ENCODE measurements around the gene HSPA12B. TPM values are rescaled to one million over a fixed set of nuclear protein-coding genes. Genes with fewer than 3 reads are reported as not detected.

The HSPA12B gene
- total RNA-seq, 1 experiment from 2014 or later: 0.03 TPM

DNA sequence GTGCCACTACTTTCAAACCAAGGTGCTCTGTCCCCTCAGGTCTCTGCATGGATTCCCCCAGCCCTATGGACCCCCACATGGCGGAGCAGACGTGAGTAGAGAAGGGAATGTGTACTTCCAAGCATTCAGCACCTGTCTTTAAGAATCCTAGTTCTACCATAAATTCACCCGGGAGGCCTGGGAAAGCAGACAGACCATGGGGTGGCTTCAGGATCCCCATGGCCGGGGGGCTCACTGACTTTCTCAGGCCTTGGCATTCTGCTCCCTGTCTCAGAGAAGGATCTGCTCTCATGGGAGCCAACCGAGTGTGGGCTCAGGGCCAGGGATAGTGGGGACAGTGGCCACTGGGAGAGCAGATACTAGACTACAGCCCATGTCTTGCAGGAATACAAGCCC is 65.9 kb downstream of the HSPA12B start:
- H3K4me3 ChIP-seq: no peak overlapping the region
- no peaks in the 10 kb centered on the region for H3K27me3 ChIP-seq
- H3K36me3 ChIP-seq: peaks cover 34% of the 10 kb centered on the region
- no peaks in the 10 kb centered on the region for H3K9me3 ChIP-seq
- DNase-seq: no peak

DNA sequence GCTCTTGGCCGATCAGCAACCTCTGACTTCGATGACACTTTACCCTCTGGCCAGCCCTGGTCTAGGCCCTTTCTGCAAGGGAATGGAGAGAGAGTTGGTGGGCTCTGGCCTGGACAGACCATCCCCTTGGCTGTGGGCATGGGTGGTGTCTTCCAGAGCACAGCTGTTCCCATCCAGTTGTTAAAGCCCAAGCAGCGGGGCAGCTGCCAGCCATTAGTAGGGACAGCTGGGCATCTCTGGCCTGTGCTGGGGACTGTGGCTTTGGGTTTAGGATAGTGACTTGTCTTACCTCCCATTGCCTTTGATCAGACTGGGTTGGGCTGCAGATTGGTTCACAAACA is 66.4 kb downstream of the HSPA12B start:
- Histone ChIP-seq H3K9me3 (no peaks in the 10 kb centered on the region), H3K4me3 (no peak overlapping the region), H3K36me3 (peaks cover 38% of the 10 kb centered on the region), H3K27me3 (no peaks in the 10 kb centered on the region)
- DNase-seq: no peak

- Histone ChIP-seq H3K4me3 (no peak overlapping the region), H3K27me3 (no peaks in the 10 kb centered on the region), H3K9me3 (no peaks in the 10 kb centered on the region), H3K36me3 (peaks cover 45% of the 10 kb centered on the region)
- no peak for DNase-seq
Observed at GRCh38 chr20:3800256-3800877, 67.9 kb downstream of the HSPA12B start.

- Histone ChIP-seq H3K4me3 (no peak overlapping the region), H3K36me3 (peaks cover 50% of the 10 kb centered on the region), H3K27me3 (no peaks in the 10 kb centered on the region), H3K9me3 (no peaks in the 10 kb centered on the region)
- DNase-seq: no peak
Observed at GRCh38 chr20:3800878-3801260, 68.4 kb downstream of the HSPA12B start.

GRCh38 chr20:3801299-3801698 is 68.8 kb downstream of the HSPA12B start:
- Histone ChIP-seq H3K9me3 (no peaks in the 10 kb centered on the region), H3K27me3 (no peaks in the 10 kb centered on the region), H3K4me3 (no peak overlapping the region), H3K36me3 (peaks cover 54% of the 10 kb centered on the region)
- no peak for DNase-seq

DNA sequence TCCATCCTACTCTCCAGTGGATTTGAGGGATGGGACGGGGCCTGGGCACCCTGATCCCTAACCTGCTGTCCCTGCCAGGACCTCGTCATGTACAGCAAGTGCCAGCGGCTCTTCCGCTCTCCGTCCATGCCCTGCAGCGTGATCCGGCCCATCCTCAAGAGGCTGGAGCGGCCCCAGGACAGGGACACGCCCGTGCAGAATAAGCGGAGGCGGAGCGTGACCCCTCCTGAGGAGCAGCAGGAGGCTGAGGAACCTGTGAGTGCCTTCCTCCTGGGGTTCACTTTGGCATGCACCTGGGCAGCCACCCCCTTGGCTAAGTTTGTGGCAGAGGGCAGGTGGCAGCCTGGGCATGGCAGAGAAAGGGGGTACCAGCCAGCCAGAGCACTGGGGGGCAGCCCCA is 69.4 kb downstream of the HSPA12B start:
- peaks cover 56% of the 10 kb centered on the region for H3K36me3 ChIP-seq
- no peaks in the 10 kb centered on the region for H3K9me3 ChIP-seq
- H3K27me3 ChIP-seq: no peaks in the 10 kb centered on the region
- no peak overlapping the region for H3K4me3 ChIP-seq
- no peak for DNase-seq

Other genes with a start within 250 kb of the HSPA12B start
- not detected in 2 replicates for gene GFRA4, start 69.3 kb upstream of the HSPA12B start, total RNA-seq (2014; rRNA removed; shearing (Covaris generic); ENCODE audit: low replicate concordance)
- 4.9 and 7.3 TPM in 2 replicates for gene ADAM33, start 50.7 kb upstream of the HSPA12B start, total RNA-seq (2014; rRNA removed; shearing (Covaris generic); ENCODE audit: low replicate concordance)
- not detected in 2 replicates for gene SIGLEC1, start 20.1 kb upstream of the HSPA12B start, total RNA-seq (2014; rRNA removed; shearing (Covaris generic); ENCODE audit: low replicate concordance)
- 42.8 and 66.6 TPM in 2 replicates for gene ADISSP, start 35.1 kb downstream of the HSPA12B start, total RNA-seq (2014; rRNA removed; shearing (Covaris generic); ENCODE audit: low replicate concordance)
- gene SPEF1, start 48.8 kb downstream of the HSPA12B start, total RNA-seq (2014; rRNA removed; shearing (Covaris generic); ENCODE audit: low replicate concordance): 0.95 TPM in 1 of 2 replicates, not detected in the other
- gene CENPB, start 54.1 kb downstream of the HSPA12B start, total RNA-seq (2014; rRNA removed; shearing (Covaris generic); ENCODE audit: low replicate concordance): 50.0 and 81.5 TPM in 2 replicates
- gene CDC25B, start 63.6 kb downstream of the HSPA12B start, total RNA-seq (2014; rRNA removed; shearing (Covaris generic); ENCODE audit: low replicate concordance): 13.9 and 16.0 TPM in 2 replicates
- 11.6 and 24.6 TPM in 2 replicates for gene AP5S1, start 87.9 kb downstream of the HSPA12B start, total RNA-seq (2014; rRNA removed; shearing (Covaris generic); ENCODE audit: low replicate concordance)
- gene MAVS, start 114.1 kb downstream of the HSPA12B start, total RNA-seq (2014; rRNA removed; shearing (Covaris generic); ENCODE audit: low replicate concordance): 4.4 and 6.2 TPM in 2 replicates
- gene PANK2, start 156.7 kb downstream of the HSPA12B start, total RNA-seq (2014; rRNA removed; shearing (Covaris generic); ENCODE audit: low replicate concordance): 31.4 and 57.1 TPM in 2 replicates